ENCODE measurements around the gene RBM28.

- TF ChIP-seq CTCF (IDR thresholded peaks at IDR 0.05) (no peak), POLR2A (IDR thresholded peaks at IDR 0.05) (no peak)
These were observed 30.3 kb upstream of the RBM28 start for GRCh38 chr7:128374041-128374440.

Data from lower leg skin (tissue), 3 donors.